Measurements from ENCODE around the gene TP53BP2. TPM values are rescaled to one million over a fixed set of nuclear protein-coding genes. Genes with fewer than 3 reads are reported as not detected.

Gene TP53BP2
- total RNA-seq, 4 donors from 2014 or later, result 25.6 to 66.7 (median 50.8) TPM

DNA sequence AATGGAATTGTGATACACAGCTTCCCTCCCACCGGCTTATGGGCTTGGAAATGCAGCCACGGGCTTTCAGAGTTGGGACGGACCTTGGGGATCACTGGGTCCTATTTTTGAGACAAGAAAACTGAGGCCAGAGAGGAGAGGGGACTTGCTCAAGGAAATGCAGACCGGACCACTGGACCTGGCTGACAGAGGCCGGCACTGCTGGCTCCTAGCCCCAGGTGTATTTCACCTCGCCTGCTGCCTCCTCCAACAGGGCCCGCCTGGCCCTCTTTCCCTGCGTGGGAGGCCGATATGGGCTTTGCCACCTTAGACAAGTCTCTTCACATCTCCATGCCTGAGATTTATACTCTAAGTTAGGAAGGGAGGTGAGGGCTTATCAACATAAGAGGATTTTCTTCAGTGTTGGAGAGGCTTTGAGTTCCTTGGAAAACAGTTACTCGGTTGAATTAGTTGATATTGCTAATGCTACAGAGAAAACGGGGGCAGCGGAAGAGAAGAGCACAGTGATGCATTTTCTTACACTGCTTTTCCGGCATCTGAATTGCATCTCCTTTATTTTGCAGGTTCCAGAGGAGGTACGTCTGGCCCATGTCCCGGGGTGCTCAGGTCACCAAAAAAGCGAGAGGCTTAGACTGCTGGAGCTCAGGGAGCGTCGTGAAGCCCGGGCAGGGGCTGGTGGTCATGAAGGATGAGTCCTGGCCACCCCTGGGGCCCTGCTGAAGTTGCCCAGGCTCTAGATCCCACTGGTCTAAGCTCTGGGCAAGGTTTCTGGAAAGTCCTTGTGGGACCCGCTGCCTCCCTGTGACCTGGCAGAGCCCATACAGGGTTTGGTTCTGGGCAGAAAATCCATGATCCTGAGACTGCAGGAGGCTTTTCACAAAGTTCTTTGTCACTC lies 88.7 kb downstream of the TP53BP2 start:
- TF ChIP-seq, protein P1, sequence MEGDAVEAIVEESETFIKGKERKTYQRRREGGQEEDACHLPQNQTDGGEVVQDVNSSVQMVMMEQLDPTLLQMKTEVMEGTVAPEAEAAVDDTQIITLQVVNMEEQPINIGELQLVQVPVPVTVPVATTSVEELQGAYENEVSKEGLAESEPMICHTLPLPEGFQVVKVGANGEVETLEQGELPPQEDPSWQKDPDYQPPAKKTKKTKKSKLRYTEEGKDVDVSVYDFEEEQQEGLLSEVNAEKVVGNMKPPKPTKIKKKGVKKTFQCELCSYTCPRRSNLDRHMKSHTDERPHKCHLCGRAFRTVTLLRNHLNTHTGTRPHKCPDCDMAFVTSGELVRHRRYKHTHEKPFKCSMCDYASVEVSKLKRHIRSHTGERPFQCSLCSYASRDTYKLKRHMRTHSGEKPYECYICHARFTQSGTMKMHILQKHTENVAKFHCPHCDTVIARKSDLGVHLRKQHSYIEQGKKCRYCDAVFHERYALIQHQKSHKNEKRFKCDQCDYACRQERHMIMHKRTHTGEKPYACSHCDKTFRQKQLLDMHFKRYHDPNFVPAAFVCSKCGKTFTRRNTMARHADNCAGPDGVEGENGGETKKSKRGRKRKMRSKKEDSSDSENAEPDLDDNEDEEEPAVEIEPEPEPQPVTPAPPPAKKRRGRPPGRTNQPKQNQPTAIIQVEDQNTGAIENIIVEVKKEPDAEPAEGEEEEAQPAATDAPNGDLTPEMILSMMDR (IDR thresholded peaks at IDR 0.05), result no peak
- no peak for TF ChIP-seq POLR2A (IDR thresholded peaks at IDR 0.05)
- H3K4me1 ChIP-seq, result no peaks in the 10 kb centered on the region
- H3K36me3 ChIP-seq, result no peaks in the 10 kb centered on the region
- H3K27me3 ChIP-seq, result no peaks in the 10 kb centered on the region
- no peak overlapping the region for H3K27ac ChIP-seq
- intact Hi-C loops (cut with DNase I; ENCODE audit: low total_unique reads), result no loop called here
- no peak for DNase-seq
- H3K9me3 ChIP-seq, result no peaks in the 10 kb centered on the region
- H3K4me3 ChIP-seq, result no peak overlapping the region

DNA sequence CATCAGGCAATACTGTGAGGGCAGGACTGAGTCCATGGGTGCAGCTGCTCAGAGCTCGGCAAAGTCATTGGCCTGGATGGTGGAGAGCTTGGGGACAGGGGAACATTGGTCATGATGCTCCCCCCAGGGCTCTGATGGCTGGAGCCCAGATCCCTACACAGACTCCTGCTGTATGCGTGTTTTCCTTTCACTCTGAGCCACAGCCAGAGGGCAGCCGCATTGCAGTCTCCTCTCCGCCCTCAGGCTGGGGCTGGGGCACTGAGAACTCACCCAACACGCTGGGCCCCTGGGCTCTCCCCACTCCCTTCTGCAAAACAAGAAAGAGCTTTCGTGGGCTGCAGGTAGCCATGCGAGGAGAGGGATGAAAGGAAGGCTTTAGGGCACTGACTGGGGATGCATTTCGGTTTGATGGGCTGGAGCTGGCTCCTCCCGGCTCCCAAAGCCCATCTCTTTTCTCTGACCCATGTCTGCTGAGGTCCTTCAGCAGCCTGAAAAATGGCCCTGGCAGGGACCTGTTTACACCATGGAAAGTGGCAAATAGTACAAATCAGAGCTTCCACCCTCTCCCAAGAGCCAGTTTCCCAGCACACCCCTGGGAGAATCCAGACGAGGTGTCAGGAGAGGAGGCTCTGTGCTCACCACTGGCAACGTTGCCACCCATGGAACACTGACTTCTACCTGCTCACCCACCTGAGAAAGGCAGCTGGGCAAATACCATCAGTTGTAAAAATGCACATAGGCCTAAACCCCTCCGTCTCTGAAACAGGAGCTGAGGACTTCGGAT lies 89.6 kb downstream of the TP53BP2 start:
- Histone ChIP-seq H3K9me3 (no peaks in the 10 kb centered on the region), H3K4me1 (no peaks in the 10 kb centered on the region), H3K4me3 (no peak overlapping the region), H3K27me3 (no peaks in the 10 kb centered on the region), H3K36me3 (no peaks in the 10 kb centered on the region), H3K27ac (no peak overlapping the region)
- TF ChIP-seq, protein P1 (IDR thresholded peaks at IDR 0.05), result no peak
- no peak for TF ChIP-seq POLR2A (IDR thresholded peaks at IDR 0.05)
- intact Hi-C loops (cut with DNase I; ENCODE audit: low total_unique reads), result no loop called here
- DNase-seq, result no peak

DNA sequence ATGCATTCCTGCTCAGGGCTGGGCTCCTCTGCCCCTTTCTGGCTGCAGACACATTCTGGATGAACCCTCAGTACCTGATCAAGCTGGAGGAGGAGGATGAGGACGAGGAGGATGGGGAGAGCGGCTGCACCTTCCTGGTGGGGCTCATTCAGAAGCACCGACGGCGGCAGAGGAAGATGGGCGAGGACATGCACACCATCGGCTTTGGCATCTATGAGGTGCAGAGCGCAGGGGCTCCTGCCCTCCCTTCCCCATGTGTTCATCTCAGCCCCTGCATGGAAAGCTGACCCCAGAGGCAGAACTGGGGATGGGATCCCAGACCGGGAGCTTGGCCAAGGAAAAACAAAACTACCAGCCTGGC lies 90.3 kb downstream of the TP53BP2 start:
- Histone ChIP-seq H3K9me3 (no peaks in the 10 kb centered on the region), H3K4me3 (no peak overlapping the region), H3K4me1 (no peaks in the 10 kb centered on the region), H3K27me3 (no peaks in the 10 kb centered on the region), H3K36me3 (no peaks in the 10 kb centered on the region), H3K27ac (no peak overlapping the region)
- no peak for TF ChIP-seq POLR2A (IDR thresholded peaks at IDR 0.05)
- TF ChIP-seq, protein P1 (IDR thresholded peaks at IDR 0.05), result no peak
- intact Hi-C loops (cut with DNase I; ENCODE audit: low total_unique reads), result no loop called here
- no peak for DNase-seq

DNA sequence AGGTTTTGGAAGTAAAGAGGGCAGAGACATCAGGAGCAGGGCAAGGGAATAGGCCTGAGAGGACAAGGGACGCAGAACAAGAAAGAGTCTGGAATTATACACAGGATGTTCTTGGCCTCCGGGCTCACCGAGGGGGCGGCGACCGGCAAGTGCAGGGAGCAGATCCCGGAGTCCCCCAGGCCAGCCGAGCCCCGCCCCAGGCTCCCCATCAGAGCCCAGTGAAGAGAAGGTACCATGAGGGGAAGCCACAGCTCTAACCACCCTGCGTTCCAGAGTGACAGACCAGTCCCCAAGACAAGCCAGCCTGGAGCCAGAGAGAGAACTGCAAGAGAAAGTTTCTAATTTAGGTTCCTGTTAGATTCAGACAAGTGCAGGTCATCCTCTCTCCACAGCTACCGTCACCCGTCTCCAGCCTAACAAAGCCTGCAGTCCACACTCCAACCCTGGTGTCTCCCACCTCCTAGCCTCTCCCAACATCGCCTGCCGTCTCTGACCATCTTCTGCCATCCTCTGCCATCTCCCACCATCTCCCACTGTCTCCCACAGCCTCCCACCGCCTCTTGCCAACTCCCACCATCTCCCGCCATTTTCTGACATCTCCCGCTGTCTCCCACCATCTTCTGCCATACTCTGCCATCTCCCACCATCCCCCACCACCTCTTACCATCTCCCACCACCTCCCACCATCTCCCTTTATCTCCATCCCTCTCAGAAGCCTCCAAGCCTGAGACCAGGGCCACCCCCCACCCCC lies 90.9 kb downstream of the TP53BP2 start:
- no peak for DNase-seq
- Histone ChIP-seq H3K27me3 (no peaks in the 10 kb centered on the region), H3K4me1 (no peaks in the 10 kb centered on the region), H3K27ac (no peak overlapping the region), H3K36me3 (no peaks in the 10 kb centered on the region), H3K4me3 (no peak overlapping the region), H3K9me3 (no peaks in the 10 kb centered on the region)
- intact Hi-C loops (cut with DNase I; ENCODE audit: low total_unique reads), result no loop called here
- no peak for TF ChIP-seq POLR2A (IDR thresholded peaks at IDR 0.05)
- TF ChIP-seq, protein P1 (IDR thresholded peaks at IDR 0.05), result no peak

Measured in uterus (tissue), 4 donors.